Keratinocyte (primary cell): ENCODE data around the gene RER1. TPM values are rescaled to one million over a fixed set of nuclear protein-coding genes. Genes with fewer than 3 reads are reported as not detected.

ENCODE experiments used
- DNase-seq: peaks from one replicate; pipeline ENCODE4 v3.0.0-alpha.2; 2011; ENCODE audit warnings: low read depth, missing footprints, low spot score
- FAIRE-seq: peaks from 2 replicates; lab custom pipeline; 2011; peaks lifted over from hg19 to GRCh38; lab: Jason Lieb, UNC
- H2AFZ ChIP-seq: 2 replicates; pipeline ENCODE4 v1.6.0; 2012; ENCODE audit warnings: low read length, control low read depth, inconsistent platforms; ENCODE audit not compliant: control insufficient read depth
- H3K27ac ChIP-seq: 2 replicates; pipeline ENCODE4 v1.5.1; 2011; ENCODE audit warnings: low read length; ENCODE audit not compliant: control insufficient read depth, insufficient read depth
- H3K27me3 ChIP-seq: 3 replicates; pipeline ENCODE4 v1.6.0; 2011; ENCODE audit warnings: low read length; ENCODE audit not compliant: control insufficient read depth, insufficient read depth; ENCODE audit errors: extremely low read depth
- H3K36me3 ChIP-seq, 2 experiments: 2 replicates in 1 of 2; 3 replicates in 1 of 2; pipeline ENCODE4 v1.5.1; 2011; ENCODE audit warnings: low read length in 2 of 2, mild to moderate bottlenecking in 1 of 2; ENCODE audit not compliant: control insufficient read depth in 2 of 2, insufficient read depth in 2 of 2; ENCODE audit errors: extremely low read depth in 1 of 2
- H3K4me1 ChIP-seq: 3 replicates; pipeline ENCODE4 v1.5.1; 2011; ENCODE audit warnings: low read length; ENCODE audit not compliant: control insufficient read depth, insufficient read depth; ENCODE audit errors: extremely low read depth
- H3K4me2 ChIP-seq: 3 replicates; pipeline ENCODE4 v1.6.0; 2011; ENCODE audit warnings: low read depth, low read length; ENCODE audit not compliant: control insufficient read depth, insufficient read depth; ENCODE audit errors: extremely low read depth
- H3K4me3 ChIP-seq, 3 experiments: fragments of 200-600 bp in 1 of 3; sonication (generic) in 1 of 3; 2 replicates in 2 of 3; 3 replicates in 1 of 3; pipeline ENCODE4 v1.5.1; 2011 to 2016; ENCODE audit warnings: low read length in 3 of 3, mild to moderate bottlenecking in 3 of 3, control low read depth in 2 of 3, inconsistent platforms in 1 of 3, low read depth in 1 of 3, mixed read lengths in 1 of 3, mixed run types in 1 of 3, moderate library complexity in 1 of 3; ENCODE audit not compliant: control insufficient read depth in 2 of 3, insufficient read depth in 2 of 3; ENCODE audit errors: extremely low read depth in 1 of 3
- H3K79me2 ChIP-seq: 2 replicates; pipeline ENCODE4 v1.6.0; 2012; ENCODE audit warnings: low read length; ENCODE audit not compliant: control insufficient read depth, insufficient read depth
- H3K9ac ChIP-seq: 3 replicates; pipeline ENCODE4 v1.6.0; 2011; ENCODE audit warnings: low read length; ENCODE audit not compliant: control insufficient read depth, insufficient read depth; ENCODE audit errors: extremely low read depth
- H3K9me1 ChIP-seq: 3 replicates; pipeline ENCODE4 v1.6.0; 2011; ENCODE audit warnings: low read length; ENCODE audit not compliant: control insufficient read depth, insufficient read depth; ENCODE audit errors: extremely low read depth
- H3K9me3 ChIP-seq: 2 replicates; pipeline ENCODE4 v1.5.1; 2012; ENCODE audit warnings: low read depth, low read length; ENCODE audit not compliant: control insufficient read depth
- H4K20me1 ChIP-seq: 3 replicates; pipeline ENCODE4 v1.6.0; 2011; ENCODE audit warnings: low read length; ENCODE audit not compliant: control insufficient read depth, insufficient read depth; ENCODE audit errors: extremely low read depth
- CTCF ChIP-seq, 3 experiments: IDR thresholded peaks in 1 of 3; conservative IDR thresholded peaks in 1 of 3; optimal IDR thresholded peaks in 1 of 3; 2 replicates in 2 of 3; 3 replicates in 1 of 3; pipeline versions ENCODE3 to v1.5.1; 2011; ENCODE audit warnings: low read length in 3 of 3, mild to moderate bottlenecking in 3 of 3, moderate library complexity in 2 of 3, control low read depth in 1 of 3, inconsistent platforms in 1 of 3; ENCODE audit not compliant: insufficient read depth in 2 of 3; ENCODE audit errors: extremely low read depth in 1 of 3
- EZH2 ChIP-seq: IDR thresholded peaks from one replicate; pipeline ENCODE4 v1.6.1; 2012; ENCODE audit warnings: inconsistent platforms, mild to moderate bottlenecking, low read length, moderate library complexity
- dilution Hi-C: fragments of 300-500 bp; cut with MboI; formaldehyde crosslinking; loops from one replicate; pipeline ENCODE4 v1.7.0; 2020; ENCODE audit warnings: low sequenced_read_pairs; ENCODE audit not compliant: extremely low pct_ligation_motif_present
- polyA plus RNA-seq, 5 experiments: library from polyadenylated mRNA; depleted of rRNA in 3 of 5; stranded (reverse) in 3 of 5; stranded (forward) in 1 of 5; unstranded in 1 of 5; fragments of >200 nt; gene quantifications; 1 replicate in 1 of 5; 2 replicates in 3 of 5; 3 replicates in 1 of 5; pipeline versions ENCODE4 v1.2.1 to v1.2.3, GENCODE V29; 2011 to 2012; ENCODE audit warnings: missing spikeins in 2 of 5, low read depth in 1 of 5, low replicate concordance in 1 of 5

RER1 gene
- polyA plus RNA-seq, 1 donor (not counting 4 experiments of a cell fraction or from before 2014, with no cell fraction given) = 297 TPM

- DNase-seq (no peak), FAIRE-seq (no peak)
- Histone ChIP-seq H3K36me3 (peaks cover 8 to 22% of the 10 kb centered on the region in 2 experiments), H3K9me3 (no peaks in the 10 kb centered on the region), H4K20me1 (no peaks in the 10 kb centered on the region), H3K79me2 (peaks cover 9% of the 10 kb centered on the region), H3K4me2 (no peak overlapping the region), H3K27me3 (no peaks in the 10 kb centered on the region), H3K9me1 (no peaks in the 10 kb centered on the region), H2AFZ (no peak overlapping the region), H3K4me3 (no peak overlapping the region), H3K4me1 (peaks cover 11% of the 10 kb centered on the region), H3K9ac (no peak overlapping the region), H3K27ac (no peak overlapping the region)
- TF ChIP-seq CTCF (optimal IDR thresholded peaks at IDR 0.05 in 1 of 3, IDR thresholded peaks at IDR 0.05 in 1 of 3, conservative IDR thresholded peaks at IDR 0.05 in 1 of 3; ENCODE audit: extremely low read depth in 1 of 3, insufficient read depth in 2 of 3, low read length in 3 of 3) = no peak
- no peak for TF ChIP-seq EZH2
- dilution Hi-C loops = loop anchor here (25.0 kb wide), 1 partner anchor 1004 kb away; no protein-coding TSS in a partner anchor
Measured at GRCh38 chr1:2408456-2408855, 16.8 kb downstream of the RER1 start.

- dilution Hi-C loops = loop anchor here (25.0 kb wide), 1 partner anchor 1003 kb away; no protein-coding TSS in a partner anchor
- FAIRE-seq = no peak
- Histone ChIP-seq H2AFZ (no peak overlapping the region), H3K27ac (no peak overlapping the region), H3K4me3 (no peak overlapping the region), H3K9me1 (no peaks in the 10 kb centered on the region), H4K20me1 (no peaks in the 10 kb centered on the region), H3K9ac (no peak overlapping the region), H3K36me3 (peaks cover 8 to 21% of the 10 kb centered on the region in 2 experiments), H3K4me2 (no peak overlapping the region), H3K4me1 (peaks cover 15% of the 10 kb centered on the region), H3K27me3 (no peaks in the 10 kb centered on the region), H3K9me3 (no peaks in the 10 kb centered on the region), H3K79me2 (peaks cover 9% of the 10 kb centered on the region)
- DNase-seq = no peak
- TF ChIP-seq CTCF (optimal IDR thresholded peaks at IDR 0.05 in 1 of 3, IDR thresholded peaks at IDR 0.05 in 1 of 3, conservative IDR thresholded peaks at IDR 0.05 in 1 of 3; ENCODE audit: extremely low read depth in 1 of 3, insufficient read depth in 2 of 3, low read length in 3 of 3) = no peak
- TF ChIP-seq EZH2 = no peak
Measured at GRCh38 chr1:2408859-2409276, 17.2 kb downstream of the RER1 start.
